UCSD-AML1 (cell line): ENCODE measurements around the gene EYA4.
"Not testable (repeated sequence)": the region's sequence is repeated elsewhere in the genome, so short reads cannot be mapped to it uniquely, and the experiment has no call there.

ENCODE experiments used
- DNase-seq: peaks from one replicate; lab custom pipeline; 2025; ENCODE audit not compliant: unreplicated experiment; lab: John Stamatoyannopoulos, UW

EYA4 gene

GRCh38 chr6:133554121-133554520 lies 313.0 kb downstream of the EYA4 start:
- DNase-seq = not testable (repeated sequence)

- DNase-seq = no peak
These were observed 314.5 kb downstream of the EYA4 start for GRCh38 chr6:133555685-133556084.

GRCh38 chr6:133559926-133560325 lies 318.8 kb downstream of the EYA4 start:
- no peak for DNase-seq

GRCh38 chr6:133567636-133568035 lies 326.5 kb downstream of the EYA4 start:
- DNase-seq = no peak

- no peak for DNase-seq
These were observed 328.1 kb downstream of the EYA4 start for GRCh38 chr6:133568970-133569889.

GRCh38 chr6:133571681-133572080 lies 330.5 kb downstream of the EYA4 start:
- no peak for DNase-seq

- no peak for DNase-seq
These were observed 336.7 kb downstream of the EYA4 start for GRCh38 chr6:133577851-133578250.
